K562 (cell line): ENCODE measurements around the gene SCLT1. TPM values are rescaled to one million over a fixed set of nuclear protein-coding genes. Genes with fewer than 3 reads are reported as not detected.

ENCODE experiments used
- ATAC-seq: fragments of 200-7000 bp; cut with Tn5 transposase; 3 replicates; pipeline ENCODE4 v1.9.1; 2020; ENCODE audit warnings: moderate library complexity
- BruUV-seq: library from RNA; stranded (reverse); fragments of 400-500 nt; replicated peaks from 2 replicates; lab custom pipeline; 2021; lab: Mats Ljungman, UMichigan
- CTCF ChIA-PET: fragments of 300-600 bp; formaldehyde crosslinking; extraction: SDS; loops from one replicate; lab custom pipeline; 2021; ENCODE audit warnings: low intra/inter-chr PET ratio; lab: Yijun Ruan, JAX
- POLR2A ChIA-PET: fragments of 300-600, 350-650 bp; sonication (Branson Sonifier 250); formaldehyde crosslinking; extraction: SDS; loops from one replicate; lab custom pipeline; 2021; ENCODE audit warnings: antibody characterized with exemption, inconsistent platforms; lab: Yijun Ruan, JAX
- DNase-seq, 4 experiments: peaks; one replicate each; pipeline versions ENCODE4 v3.0.0 to v3.0.0-alpha.2; 2011 to 2018; ENCODE audit warnings: low spot score in 3 of 4, mixed read lengths in 3 of 4; ENCODE audit errors: extremely low read depth in 1 of 4
- FAIRE-seq: peaks from 2 replicates; lab custom pipeline; 2011; peaks lifted over from hg19 to GRCh38; lab: Jason Lieb, UNC
- H2AFZ ChIP-seq: 2 replicates; pipeline ENCODE4 v1.6.0; 2011; ENCODE audit warnings: low read depth, low read length, control low read depth, inconsistent platforms
- H3K27ac ChIP-seq: fragments of 200-600 bp; 3 replicates; pipeline ENCODE4 v1.8.0; 2011; ENCODE audit warnings: low read depth, mild to moderate bottlenecking, control low read depth, inconsistent platforms, low read length, moderate library complexity, mixed read lengths; ENCODE audit errors: extremely low read depth
- H3K27me3 ChIP-seq, 2 experiments: fragments of 300-600 bp in 1 of 2; 2 replicates in 1 of 2; 3 replicates in 1 of 2; pipeline versions ENCODE4 v1.6.0 to v1.8.0; 2011; ENCODE audit warnings: inconsistent platforms in 2 of 2, low read length in 2 of 2, mild to moderate bottlenecking in 1 of 2, mixed read lengths in 1 of 2, moderate library complexity in 1 of 2; ENCODE audit not compliant: control insufficient read depth in 2 of 2, insufficient read depth in 2 of 2
- H3K36me3 ChIP-seq: fragments of 300-600 bp; 3 replicates; pipeline ENCODE4 v1.8.0; 2011; ENCODE audit warnings: mild to moderate bottlenecking, low read length, inconsistent platforms; ENCODE audit not compliant: control insufficient read depth, insufficient read depth
- H3K4me1 ChIP-seq, 2 experiments: fragments of 200-600 bp in 1 of 2; replicated peaks in 1 of 2; 2 replicates in 1 of 2; 3 replicates in 1 of 2; pipeline versions ENCODE4 v1.5.1 to v1.8.0; 2011; ENCODE audit warnings: inconsistent platforms in 2 of 2, low read length in 2 of 2, mild to moderate bottlenecking in 1 of 2, mixed read lengths in 1 of 2, moderate library complexity in 1 of 2; ENCODE audit not compliant: control insufficient read depth in 2 of 2, insufficient read depth in 2 of 2
- H3K4me2 ChIP-seq: 2 replicates; pipeline ENCODE4 v1.6.1; 2011; ENCODE audit warnings: low read length, control low read depth, inconsistent platforms, mixed read lengths; ENCODE audit not compliant: insufficient read depth
- H3K4me3 ChIP-seq: fragments of 200-600 bp; sonication (generic), shearing (Covaris generic); 2 replicates; pipeline ENCODE4 v1.5.1; 2016; ENCODE audit warnings: control low read depth, inconsistent platforms
- H3K79me2 ChIP-seq: fragments of 200-600 bp; 3 replicates; pipeline ENCODE4 v1.8.0; 2011; ENCODE audit warnings: low read length, inconsistent platforms; ENCODE audit not compliant: control insufficient read depth, insufficient read depth
- H3K9ac ChIP-seq, 2 experiments: 2 replicates each; pipeline versions ENCODE4 v1.6.0 to v1.6.1; 2011; ENCODE audit warnings: low read depth in 2 of 2, low read length in 2 of 2, control low read depth in 1 of 2, inconsistent platforms in 1 of 2, mild to moderate bottlenecking in 1 of 2, mixed read lengths in 1 of 2; ENCODE audit not compliant: insufficient read depth in 1 of 2
- H3K9me1 ChIP-seq: one replicate; pipeline ENCODE4 v1.6.0; 2011; ENCODE audit warnings: inconsistent platforms, mild to moderate bottlenecking, low read length, moderate library complexity; ENCODE audit not compliant: control insufficient read depth, insufficient read depth
- H3K9me3 ChIP-seq: replicated peaks from 2 replicates; pipeline ENCODE4 v1.5.1; 2011; ENCODE audit warnings: low read depth, low read length, inconsistent platforms; ENCODE audit not compliant: control insufficient read depth, insufficient read depth
- H4K20me1 ChIP-seq: replicated peaks from 2 replicates; pipeline ENCODE4 v1.6.1; 2011; ENCODE audit warnings: low read length, inconsistent platforms, mixed read lengths; ENCODE audit not compliant: control insufficient read depth, insufficient read depth
- ATF6 ChIP-seq: sonication (generic); formaldehyde crosslinking; IDR thresholded peaks from 2 replicates; pipeline ENCODE4 v1.4.0; 2020; ENCODE audit warnings: mild to moderate bottlenecking, missing genetic modification reagents
- CGGBP1 ChIP-seq: fragments of 250-450 bp; sonication (Bioruptor Pico); IDR thresholded peaks from 2 replicates; pipeline ENCODE4 v1.9.0; 2021; ENCODE audit warnings: mild to moderate bottlenecking
- FOXJ3 ChIP-seq: sonication (generic); formaldehyde crosslinking; IDR thresholded peaks from 2 replicates; pipeline ENCODE4 v1.4.0; 2020; ENCODE audit warnings: mild to moderate bottlenecking, missing genetic modification reagents
- MAFF ChIP-seq: IDR thresholded peaks from 2 replicates; pipeline ENCODE4 v1.6.1; 2012; ENCODE audit warnings: low read length, improper control_type of control experiment
- MCM7 ChIP-seq, 2 experiments: fragments of 450-650 bp; IDR thresholded peaks; 2 replicates each; pipeline ENCODE4 v1.6.1; 2016 to 2018
- TBP ChIP-seq: optimal IDR thresholded peaks from 2 replicates; pipeline ENCODE3; 2011; ENCODE audit warnings: low read depth, low read length, improper control_type of control experiment
- TOE1 ChIP-seq, 2 experiments: fragments of 450-650 bp in 1 of 2; sonication (generic) in 1 of 2; formaldehyde crosslinking in 1 of 2; IDR thresholded peaks; 2 replicates each; pipeline versions ENCODE4 v1.7.1 to v1.8.0; 2016 to 2022; ENCODE audit warnings: borderline replicate concordance in 2 of 2, mild to moderate bottlenecking in 2 of 2, antibody characterized with exemption in 1 of 2, inconsistent platforms in 1 of 2, low read depth in 1 of 2, missing genetic modification reagents in 1 of 2, moderate library complexity in 1 of 2
- ZNF134 ChIP-seq: fragments of 250-450 bp; sonication (Bioruptor Pico); conservative IDR thresholded peaks from 2 replicates; pipeline ENCODE4 v1.4.0; 2020
- ZNF586 ChIP-seq: fragments of 450-650 bp; formaldehyde crosslinking; conservative IDR thresholded peaks from 2 replicates; pipeline ENCODE4 v1.4.0; 2020; ENCODE audit warnings: mild to moderate bottlenecking, moderate library complexity
- ZNF830 ChIP-seq: fragments of 250-450 bp; sonication (Bioruptor Pico); IDR thresholded peaks from 2 replicates; pipeline ENCODE4 v1.5.0; 2021; ENCODE audit warnings: mild to moderate bottlenecking
- WGBS: fragments of 100-300 bp; shearing (Covaris generic); methylation state at CpG from one replicate; pipeline ENCODE4 v1.1.6; 2016; ENCODE audit warnings: low coverage, mixed read lengths; ENCODE audit not compliant: insufficient coverage; ENCODE audit errors: missing lambda C conversion rate; 5-methylcytosine and 5-hydroxymethylcytosine counted together
- in situ Hi-C: fragments of 300-500 bp; cut with MboI; formaldehyde crosslinking; loops from 4 replicates; pipeline ENCODE4 v1.15.0; 2018; ENCODE audit warnings: inconsistent platforms, mixed read lengths
- intact Hi-C: fragments of 100-400 bp; cut with micrococcal nuclease; formaldehyde crosslinking; loops from 2 replicates; pipeline ENCODE4 v1.14.2; 2022
- polyA plus RNA-seq, 8 experiments: library from polyadenylated mRNA; depleted of rRNA in 4 of 8; stranded (reverse) in 5 of 8; unstranded in 3 of 8; fragments of >200 nt; fragmentation: Nextera tagmentation in 2 of 8; fragmentation: Illumina TruSeq in 1 of 8; extraction: Ambion mirVana in 2 of 8; extraction: Trizol in 1 of 8; gene quantifications; 2 replicates each; pipeline versions ENCODE4 v1.2.1 to v1.2.3, GENCODE V29; 2011 to 2014; ENCODE audit warnings: inconsistent platforms in 1 of 8, missing spikeins in 1 of 8
- total RNA-seq, 7 experiments: library from RNA; depleted of rRNA in 6 of 7; stranded (reverse); fragments of >200 nt in 6 of 7; fragmentation: Illumina TruSeq in 2 of 7; extraction: Trizol in 2 of 7; gene quantifications; 2 replicates each; pipeline versions ENCODE4 v1.2.1 to v1.2.3, GENCODE V29; 2011 to 2021; ENCODE audit warnings: low replicate concordance in 1 of 7

Gene SCLT1
- total and polyA plus RNA-seq, 9 of the 15 experiments (the other 6 are each of a cell fraction or from before 2014, with no cell fraction given) = 8.0 to 31.9 (median 24.2) TPM

- POLR2A ChIA-PET = no interaction called here
- no peaks in the 10 kb centered on the region for H3K9me1 ChIP-seq
- H4K20me1 ChIP-seq = peaks cover 3% of the 10 kb centered on the region; the same call in 1 of the 2 replicates
- no TSS peak for BruUV-seq
- CTCF ChIA-PET = no interaction called here
- peaks cover 5% of the 10 kb centered on the region; the same call in 2 of the 3 replicates for H3K79me2 ChIP-seq
- H2AFZ ChIP-seq = no peak overlapping the region
- no peak for DNase-seq
- no peak for TF ChIP-seq ATF6 (CRISPR knock-in tag)
- no peak for TF ChIP-seq ZNF134 (CRISPR knock-in tag)
- no peak for TF ChIP-seq FOXJ3
- no peak for TF ChIP-seq ZNF586 (CRISPR knock-in tag)
- TF ChIP-seq TBP = no peak
- TF ChIP-seq ZNF830 = no peak
- no peak for TF ChIP-seq TOE1 (IDR thresholded peaks at IDR 0.05; ENCODE audit: borderline replicate concordance)
- no peak for TF ChIP-seq TOE1 (CRISPR knock-in tag; IDR thresholded peaks at IDR 0.05; ENCODE audit: borderline replicate concordance, low read depth)
- no peak for TF ChIP-seq MCM7 (IDR thresholded peaks at IDR 0.05)
- no peak for TF ChIP-seq CGGBP1 (CRISPR knock-in tag)
- no peak for TF ChIP-seq MAFF
- TF ChIP-seq, all 486 proteins: peak for 0
- Histone ChIP-seq H3K27me3 (no peaks in the 10 kb centered on the region), H3K4me2 (no peak overlapping the region), H3K4me3 (no peak overlapping the region), H3K27ac (no peak overlapping the region), H3K4me1 (no peaks in the 10 kb centered on the region), H3K9ac (no peak overlapping the region), H3K9me3 (no peaks in the 10 kb centered on the region), H3K36me3 (peaks cover 97% of the 10 kb centered on the region)
- WGBS = 95% methylated on average over 2 of the region's 3 CpGs
- intact Hi-C loops = no loop called here
- no peak for FAIRE-seq
- in situ Hi-C loops = no loop called here
- ATAC-seq = no peak
Measured at GRCh38 chr4:128848461-128848860, 244.9 kb downstream of the SCLT1 start.
